HepG2 (cell line): ENCODE data around the gene SRXN1. TPM values are rescaled to one million over a fixed set of nuclear protein-coding genes. Genes with fewer than 3 reads are reported as not detected.
A peak's percentile ranks its signal among the peaks of the same experiment; 100 is the strongest.

Experiments
- ATAC-seq: fragments of 200-7000 bp; cut with Tn5 transposase; 3 replicates; pipeline ENCODE4 v1.9.1; 2020; ENCODE audit warnings: mild to moderate bottlenecking, moderate library complexity
- BruUV-seq: library from RNA; stranded (reverse); fragments of 400-500 nt; replicated peaks from 2 replicates; lab custom pipeline; 2021; lab: Mats Ljungman, UMichigan
- CTCF ChIA-PET: fragments of 300-600 bp; formaldehyde crosslinking; extraction: SDS; loops from one replicate; lab custom pipeline; 2021; ENCODE audit warnings: low total read pairs, inconsistent platforms, low intra/inter-chr PET ratio; lab: Yijun Ruan, JAX
- POLR2A ChIA-PET: fragments of 350-600 bp; sonication (Branson Sonifier 250); formaldehyde crosslinking; loops from one replicate; lab custom pipeline; 2020; ENCODE audit warnings: antibody characterized with exemption, inconsistent platforms; lab: Yijun Ruan, JAX
- DNase-seq: peaks from one replicate; pipeline ENCODE4 v3.0.0-alpha.2; 2015; ENCODE audit warnings: low spot score
- FAIRE-seq: peaks from 3 replicates; lab custom pipeline; 2011; peaks lifted over from hg19 to GRCh38; lab: Jason Lieb, UNC
- H2AFZ ChIP-seq: one replicate; pipeline ENCODE4 v1.6.1; 2011; ENCODE audit warnings: low read length, inconsistent platforms
- H3K27ac ChIP-seq: fragments of 300-600 bp; 3 replicates; pipeline ENCODE4 v1.8.0; 2011; ENCODE audit warnings: mixed run types, mild to moderate bottlenecking, mixed read lengths, low read length, inconsistent platforms; ENCODE audit not compliant: insufficient read depth; ENCODE audit errors: extremely low read length
- H3K27me3 ChIP-seq, 2 experiments: fragments of 200-600 bp in 1 of 2; 2 replicates in 1 of 2; 3 replicates in 1 of 2; pipeline versions ENCODE4 v1.6.0 to v1.8.0; 2011; ENCODE audit warnings: low read length in 2 of 2, mild to moderate bottlenecking in 2 of 2, moderate library complexity in 2 of 2, inconsistent platforms in 1 of 2; ENCODE audit not compliant: insufficient read depth in 2 of 2, control insufficient read depth in 1 of 2
- H3K36me3 ChIP-seq, 2 experiments: fragments of 200-600 bp in 1 of 2; replicated peaks in 1 of 2; 2 replicates in 1 of 2; 3 replicates in 1 of 2; pipeline versions ENCODE4 v1.5.1 to v1.8.0; 2011; ENCODE audit warnings: low read length in 2 of 2, inconsistent platforms in 1 of 2; ENCODE audit not compliant: insufficient read depth in 2 of 2, control insufficient read depth in 1 of 2
- H3K4me1 ChIP-seq: 2 replicates; pipeline ENCODE4 v1.5.1; 2012; ENCODE audit warnings: low read length, inconsistent platforms; ENCODE audit not compliant: insufficient read depth
- H3K4me2 ChIP-seq: 2 replicates; pipeline ENCODE4 v1.6.0; 2011; ENCODE audit warnings: low read depth, low read length, inconsistent platforms
- H3K4me3 ChIP-seq, 3 experiments: fragments of 200-600 bp in 1 of 3; sonication (generic), shearing (Covaris generic) in 1 of 3; replicated peaks in 1 of 3; 2 replicates each; pipeline ENCODE4 v1.5.1; 2011 to 2016; ENCODE audit warnings: low read length in 3 of 3, inconsistent platforms in 2 of 3, low read depth in 2 of 3, mild to moderate bottlenecking in 2 of 3, control low read depth in 1 of 3, mixed read lengths in 1 of 3; ENCODE audit not compliant: insufficient read depth in 1 of 3
- H3K79me2 ChIP-seq: one replicate; pipeline ENCODE4 v1.6.1; 2011; ENCODE audit warnings: low read length, inconsistent platforms; ENCODE audit not compliant: insufficient read depth
- H3K9ac ChIP-seq: 2 replicates; pipeline ENCODE4 v1.6.0; 2011; ENCODE audit warnings: mild to moderate bottlenecking, low read depth, low read length, inconsistent platforms; ENCODE audit not compliant: insufficient read depth
- H3K9me3 ChIP-seq: 2 replicates; pipeline ENCODE4 v1.5.1; 2012; ENCODE audit warnings: mild to moderate bottlenecking, low read length
- H4K20me1 ChIP-seq: 2 replicates; pipeline ENCODE4 v1.6.0; 2011; ENCODE audit warnings: inconsistent platforms, mild to moderate bottlenecking, low read length, moderate library complexity; ENCODE audit not compliant: insufficient read depth
- EP300 ChIP-seq, 3 experiments: sonication (generic) in 1 of 3; formaldehyde crosslinking in 1 of 3; IDR thresholded peaks; 2 replicates each; pipeline versions ENCODE4 v1.5.1 to v1.6.1; 2011 to 2020; ENCODE audit warnings: low read depth in 2 of 3, low read length in 2 of 3, borderline replicate concordance in 1 of 3, improper control_type of control experiment in 1 of 3, mild to moderate bottlenecking in 1 of 3, missing genetic modification reagents in 1 of 3, moderate library complexity in 1 of 3
- FOXA1 ChIP-seq, 2 experiments: fragments of 450-650 bp in 1 of 2; sonication (generic) in 1 of 2; formaldehyde crosslinking in 1 of 2; IDR thresholded peaks; 2 replicates each; pipeline versions ENCODE4 v1.4.0 to v1.6.1; 2016 to 2020; ENCODE audit warnings: missing genetic modification reagents in 1 of 2
- POLR2A ChIP-seq, 2 experiments: IDR thresholded peaks; 2 replicates each; pipeline ENCODE4 v1.6.1; 2011; ENCODE audit warnings: low read depth in 2 of 2, low read length in 2 of 2, mild to moderate bottlenecking in 1 of 2, moderate library complexity in 1 of 2; ENCODE audit not compliant: insufficient read depth in 1 of 2
- POLR2AphosphoS5 ChIP-seq: IDR thresholded peaks from 2 replicates; pipeline ENCODE4 v1.6.1; 2012; ENCODE audit warnings: low read depth, low read length
- RBAK ChIP-seq: sonication (generic); formaldehyde crosslinking; IDR thresholded peaks from 2 replicates; pipeline ENCODE4 v1.5.1; 2020; ENCODE audit warnings: mild to moderate bottlenecking, missing genetic modification reagents
- ZC3H4 ChIP-seq: sonication (generic); formaldehyde crosslinking; IDR thresholded peaks from 2 replicates; pipeline ENCODE4 v1.4.0; 2020; ENCODE audit warnings: missing genetic modification reagents, borderline replicate concordance
- ZMYM4 ChIP-seq: sonication (generic); formaldehyde crosslinking; IDR thresholded peaks from 2 replicates; pipeline ENCODE4 v1.8.1; 2023; ENCODE audit warnings: mild to moderate bottlenecking, missing genetic modification reagents
- ZNF891 ChIP-seq: sonication (generic); formaldehyde crosslinking; IDR thresholded peaks from 2 replicates; pipeline ENCODE4 v1.5.0; 2020; ENCODE audit warnings: mild to moderate bottlenecking, missing genetic modification reagents
- WGBS: methylation state at CpG from one replicate; pipeline ENCODE4 v1.1.6; 2017; ENCODE audit warnings: low lambda C conversion rate; 5-methylcytosine and 5-hydroxymethylcytosine counted together
- in situ Hi-C: cut with HindIII; loops from 2 replicates; pipeline ENCODE4 v1.10.0; 2017; ENCODE audit warnings: low pct_unique_long_range_greater_than_20kb; ENCODE audit not compliant: extremely low pct_ligation_motif_present
- intact Hi-C: fragments of 100-400 bp; cut with micrococcal nuclease; formaldehyde crosslinking; loops from one replicate; pipeline ENCODE4 v1.10.0; 2022; ENCODE audit not compliant: unreplicated experiment
- polyA plus RNA-seq, 8 experiments: library from polyadenylated mRNA; depleted of rRNA in 3 of 8; stranded (reverse) in 7 of 8; unstranded in 1 of 8; fragments of >200 nt; fragmentation: Illumina TruSeq in 4 of 8; extraction: Trizol in 4 of 8; gene quantifications; 2 replicates each; pipeline versions ENCODE4 v1.2.1 to v1.2.3, GENCODE V29; 2011 to 2016; ENCODE audit warnings: low read depth in 4 of 8, missing spikeins in 1 of 8, mixed read lengths in 1 of 8; ENCODE audit not compliant: insufficient read depth in 1 of 8
- total RNA-seq, 5 experiments: library from RNA; depleted of rRNA; stranded (reverse); fragments of >200 nt; fragmentation: Illumina TruSeq; extraction: Trizol; gene quantifications; 2 replicates each; pipeline ENCODE4 v1.2.3, GENCODE V29; 2016; ENCODE audit warnings: low read depth in 1 of 5
- TF ChIP-seq, protein P1 (sequence below): sonication (generic); formaldehyde crosslinking; IDR thresholded peaks from 2 replicates; pipeline ENCODE4 v1.4.0; 2020; ENCODE audit warnings: missing genetic modification reagents, mild to moderate bottlenecking, borderline replicate concordance

SRXN1 gene
- total and polyA plus RNA-seq, 2 of the 13 experiments (the other 11 are each of a cell fraction or from before 2014, with no cell fraction given): 29.9 to 87.7 TPM

DNA sequence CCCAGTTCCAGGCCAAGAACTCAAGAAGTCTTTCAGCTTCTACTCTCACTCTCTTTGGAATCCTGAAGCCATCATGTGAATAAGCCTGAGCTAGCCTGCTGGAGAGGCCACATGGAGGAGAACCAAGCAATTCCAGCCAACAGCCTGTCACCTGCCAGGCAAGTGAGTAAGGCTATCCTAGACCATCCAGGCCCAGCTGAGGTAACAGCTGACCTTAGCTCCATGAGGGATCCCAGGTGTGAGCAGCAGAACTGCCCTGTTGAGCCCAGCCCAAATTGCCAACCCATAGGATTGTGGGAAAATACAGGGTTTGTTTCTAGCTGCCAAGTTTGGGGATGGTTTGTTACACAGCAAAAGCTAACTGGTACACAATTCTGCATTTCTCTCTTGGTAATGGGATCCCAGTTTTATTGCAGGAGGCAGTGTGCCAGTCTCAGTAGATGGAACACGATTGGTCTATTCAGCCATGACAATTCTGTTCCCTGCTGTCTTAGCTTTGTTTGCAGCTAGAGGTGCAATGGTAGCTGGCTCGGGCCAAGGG, 5.5 kb downstream of the SRXN1 start:
- Histone ChIP-seq H3K9me3 (no peaks in the 10 kb centered on the region), H3K27ac (peak overlapping the region; percentile 52), H2AFZ (no peak overlapping the region), H3K4me3 (no peak overlapping the region), H3K27me3 (no peaks in the 10 kb centered on the region; a peak in 1 of 5 replicates), H3K36me3 (peaks cover 11 to 34% of the 10 kb centered on the region in 2 experiments), H3K4me1 (peaks cover 55% of the 10 kb centered on the region), H3K79me2 (peaks cover 10% of the 10 kb centered on the region), H3K4me2 (no peak overlapping the region), H3K9ac (no peak overlapping the region), H4K20me1 (peaks cover 7% of the 10 kb centered on the region)
- no TSS peak for BruUV-seq
- in situ Hi-C loops: loop anchor here (5.0 to 10.0 kb wide), 2 partner anchors 85 to 293 kb away; no protein-coding TSS in a partner anchor
- POLR2A ChIA-PET: interaction anchor here (0.7 to 2.1 kb wide), 2 partner anchors 91 to 105 kb away, joined by 4 to 5 read pairs; no protein-coding TSS in a partner anchor
- FAIRE-seq: no peak
- CTCF ChIA-PET: no interaction called here
- no peak for ATAC-seq
- 0 out of 4 replicates have a peak, but pooled peaks of 1 of the 2 experiments have one; percentile 43 for TF ChIP-seq POLR2A (IDR thresholded peaks at IDR 0.05; ENCODE audit: insufficient read depth in 1 of 2, low read depth in 2 of 2, low read length in 2 of 2)
- peak; percentile 99 for TF ChIP-seq RBAK (CRISPR knock-in tag)
- TF ChIP-seq ZC3H4 (CRISPR knock-in tag): peak; percentile 39; the same call in 1 of the 2 replicates
- TF ChIP-seq EP300 (IDR thresholded peaks at IDR 0.05; ENCODE audit: low read depth in 2 of 2, low read length in 2 of 2): no peak
- TF ChIP-seq EP300 (CRISPR knock-in tag; IDR thresholded peaks at IDR 0.05; ENCODE audit: borderline replicate concordance): peak; percentile 28; the same call in 1 of the 2 replicates
- no peak for TF ChIP-seq ZMYM4 (CRISPR knock-in tag)
- no peak for TF ChIP-seq FOXA1 (IDR thresholded peaks at IDR 0.05)
- TF ChIP-seq FOXA1 (CRISPR knock-in tag; IDR thresholded peaks at IDR 0.05): no peak
- TF ChIP-seq, protein P1, sequence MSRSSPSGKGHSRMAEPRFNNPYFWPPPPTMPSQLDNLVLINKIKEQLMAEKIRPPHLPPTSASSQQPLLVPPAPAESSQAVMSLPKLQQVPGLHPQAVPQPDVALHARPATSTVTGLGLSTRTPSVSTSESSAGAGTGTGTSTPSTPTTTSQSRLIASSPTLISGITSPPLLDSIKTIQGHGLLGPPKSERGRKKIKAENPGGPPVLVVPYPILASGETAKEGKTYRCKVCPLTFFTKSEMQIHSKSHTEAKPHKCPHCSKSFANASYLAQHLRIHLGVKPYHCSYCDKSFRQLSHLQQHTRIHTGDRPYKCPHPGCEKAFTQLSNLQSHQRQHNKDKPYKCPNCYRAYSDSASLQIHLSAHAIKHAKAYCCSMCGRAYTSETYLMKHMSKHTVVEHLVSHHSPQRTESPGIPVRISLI (CRISPR knock-in tag): no peak
- TF ChIP-seq ZNF891 (CRISPR knock-in tag): peak; percentile 72; the same call in 1 of the 2 replicates
- TF ChIP-seq POLR2AphosphoS5: 0 out of 2 replicates have a peak, but pooled peaks have one; percentile 6
- intact Hi-C loops: loop anchor here (5.0 kb wide), 2 partner anchors 105 to 285 kb away; partner anchors contain the start of gene CSNK2A1
- DNase-seq: no peak
- WGBS: 94% methylated on average over 2 of the region's 2 CpGs
